HG03025 (cell line): ENCODE data around the gene CTSO.
"Not testable (repeated sequence)": the region's sequence is repeated elsewhere in the genome, so short reads cannot be mapped to it uniquely, and the experiment has no call there.

Source experiments
- ATAC-seq: cut with Tn5 transposase; IDR thresholded peaks from one replicate; pipeline ENCODE4 v1.9.1; 2021; ENCODE audit warnings: mild to moderate bottlenecking, moderate library complexity; ENCODE audit not compliant: unreplicated experiment, low FRiP score

Gene CTSO

DNA sequence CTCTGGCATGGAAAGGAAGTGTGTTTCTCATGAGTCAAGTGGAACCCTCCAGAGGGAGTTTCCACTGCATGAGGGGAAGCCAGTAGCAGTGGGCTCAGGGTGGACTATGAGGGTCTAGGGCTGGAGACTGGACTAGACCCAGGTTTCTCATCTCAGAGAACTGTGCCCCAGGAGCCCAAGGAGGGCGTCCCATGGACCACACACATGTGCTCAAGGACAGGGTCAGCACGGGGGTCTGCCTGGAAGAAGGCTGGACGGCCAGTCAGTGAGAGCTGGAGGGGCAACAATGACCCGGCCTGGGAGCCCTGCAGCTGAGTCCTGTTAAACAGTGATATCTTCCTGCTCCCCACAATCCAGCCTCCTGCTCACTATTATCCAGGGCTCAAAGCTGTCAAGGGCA, 5.8 kb upstream of the CTSO start:
- ATAC-seq: no peak

DNA sequence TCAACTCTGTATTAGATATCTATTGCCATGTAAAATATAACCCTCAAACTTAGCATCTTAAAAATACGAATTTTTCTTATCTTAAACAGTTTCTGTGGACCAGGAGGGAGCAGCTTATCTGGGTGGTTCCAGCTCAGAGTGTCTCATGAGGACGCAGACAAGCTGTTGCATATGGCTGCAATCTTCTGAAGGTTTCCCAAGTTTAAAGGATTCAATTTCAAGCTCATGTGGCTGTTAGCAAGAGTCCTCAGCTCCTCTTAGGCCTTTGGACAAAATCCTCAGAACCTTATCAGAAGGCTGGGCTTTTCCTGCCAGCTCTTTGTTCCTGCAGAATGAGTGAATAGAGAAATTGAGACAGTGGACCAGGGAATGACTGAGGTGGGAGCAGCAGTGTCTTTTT, 2.8 kb upstream of the CTSO start:
- ATAC-seq: no peak

DNA sequence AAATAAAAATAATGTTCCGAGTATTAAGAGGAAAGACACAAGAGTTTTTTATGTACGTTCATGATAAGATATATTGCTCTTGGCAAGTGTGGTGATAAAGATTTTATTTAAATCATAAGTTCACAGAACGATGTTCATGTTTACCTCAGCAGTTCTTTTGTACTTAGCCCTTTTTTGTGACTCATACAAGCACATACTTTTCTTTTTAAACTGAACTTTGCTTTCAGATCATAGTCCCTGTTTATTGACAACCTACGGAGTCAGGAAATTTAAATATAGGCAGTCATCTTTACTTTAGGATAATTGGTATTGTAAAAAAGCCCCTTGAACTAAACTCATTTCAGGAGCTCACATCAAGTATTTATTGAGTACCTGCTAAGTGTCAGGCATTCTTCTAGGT, 1.3 kb upstream of the CTSO start:
- ATAC-seq: no peak

DNA sequence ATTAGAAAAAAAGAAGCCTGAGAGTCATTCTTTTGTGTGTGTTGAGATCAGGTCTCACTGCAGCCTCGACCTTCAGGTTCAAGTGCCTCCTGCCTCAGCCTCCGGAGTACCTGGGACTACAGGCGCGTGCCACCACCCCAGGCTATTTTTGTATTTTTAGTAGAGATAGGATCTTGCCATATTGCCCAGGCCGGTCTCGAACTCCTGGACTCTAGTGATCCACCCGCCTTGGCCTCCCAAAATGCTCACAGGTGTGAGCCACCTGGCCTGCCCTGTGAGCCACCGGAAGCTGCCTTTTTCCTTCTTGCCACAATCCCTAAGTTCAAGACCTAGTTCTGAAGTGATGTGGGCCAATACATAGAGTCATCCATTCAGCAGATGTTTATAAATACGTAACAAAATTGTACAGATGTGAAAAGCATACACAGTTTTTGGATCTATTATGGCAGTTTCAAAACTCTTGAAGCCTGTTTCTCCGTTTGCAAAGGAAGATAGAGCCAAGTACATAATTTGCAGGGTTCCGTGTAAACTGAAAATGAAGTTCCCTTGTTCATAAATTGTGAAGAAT, 536 bp upstream of the CTSO start:
- ATAC-seq: no peak

DNA sequence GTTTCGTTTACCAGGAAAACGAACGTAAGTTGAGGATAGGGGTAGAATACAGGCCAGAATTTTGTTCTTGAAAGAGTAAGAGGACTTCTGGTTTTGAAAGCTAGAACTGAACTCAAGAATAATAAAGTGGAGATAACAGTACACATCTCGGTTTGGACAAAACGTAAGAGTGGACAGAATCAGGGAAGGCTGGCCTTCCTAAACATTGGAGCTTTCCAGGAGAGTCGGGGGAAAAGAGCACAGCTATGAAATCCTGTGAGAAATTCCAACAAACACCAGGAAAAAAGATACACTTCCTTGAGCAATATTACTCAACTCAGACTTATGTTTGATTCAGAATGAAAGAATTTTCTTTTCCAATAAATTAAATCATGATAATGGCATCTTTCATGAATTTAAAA, 1.2 kb downstream of the CTSO start:
- no peak for ATAC-seq

DNA sequence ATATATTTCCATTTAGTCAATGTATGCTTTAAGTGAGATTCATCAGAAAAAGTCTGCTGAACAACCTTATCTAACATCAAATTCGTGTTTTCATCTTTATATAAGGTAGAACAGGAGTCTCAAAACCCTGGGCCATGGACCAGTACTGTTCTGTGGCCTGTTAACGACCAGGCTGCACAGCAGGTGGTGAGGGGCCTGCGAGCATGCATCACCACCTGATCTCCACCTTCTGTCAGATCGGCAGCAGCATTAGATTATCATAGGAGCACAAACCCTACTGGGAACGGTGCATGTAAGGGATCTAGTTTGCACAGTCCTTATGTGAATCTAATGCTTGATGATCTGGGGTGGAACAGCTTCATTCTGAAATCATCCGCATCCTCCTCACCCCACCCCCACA, 3.2 kb downstream of the CTSO start:
- no peak for ATAC-seq

DNA sequence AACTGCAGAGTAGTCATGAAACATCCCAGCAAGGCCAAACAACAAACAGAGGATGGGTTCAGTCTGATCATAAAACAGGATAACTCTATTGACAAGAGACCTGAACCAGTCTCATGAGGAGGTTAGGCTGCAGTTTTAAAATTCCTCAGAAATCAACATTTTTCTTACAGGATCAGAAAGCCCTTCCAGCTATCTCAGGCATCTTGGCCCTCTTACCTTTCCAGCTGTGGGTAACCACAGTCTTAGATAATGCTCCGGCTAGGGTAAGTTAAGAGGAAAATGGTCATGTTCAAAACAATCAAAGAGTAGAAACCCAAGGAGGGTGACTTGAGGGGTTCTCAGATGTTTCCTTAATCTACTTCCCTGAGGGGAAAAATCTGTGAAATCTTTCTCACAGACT, 5.1 kb downstream of the CTSO start:
- ATAC-seq: no peak

DNA sequence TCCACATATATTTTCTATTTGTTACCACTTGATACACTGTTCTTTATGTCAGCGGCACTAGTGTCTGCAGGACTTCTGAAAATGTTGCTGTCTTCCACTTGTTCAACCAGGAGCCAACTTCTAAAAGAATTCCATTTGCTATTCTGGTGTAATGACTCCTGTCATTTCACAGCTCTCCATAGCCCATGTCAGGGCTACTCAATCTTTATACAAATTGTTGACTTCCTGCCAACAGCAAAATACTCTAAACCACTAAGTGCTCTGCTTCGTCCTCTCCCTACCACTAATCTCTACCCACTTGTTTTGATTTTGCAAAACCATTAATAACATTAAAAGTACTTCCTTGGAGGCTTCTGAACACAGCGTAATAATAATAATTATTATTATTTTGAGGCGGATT, 7.2 kb downstream of the CTSO start:
- ATAC-seq: no peak

- no peak for ATAC-seq
These were observed 9.2 kb downstream of the CTSO start for GRCh38 chr4:155944516-155944915.

- no peak for ATAC-seq
These were observed 9.9 kb downstream of the CTSO start for GRCh38 chr4:155943605-155944291.

DNA sequence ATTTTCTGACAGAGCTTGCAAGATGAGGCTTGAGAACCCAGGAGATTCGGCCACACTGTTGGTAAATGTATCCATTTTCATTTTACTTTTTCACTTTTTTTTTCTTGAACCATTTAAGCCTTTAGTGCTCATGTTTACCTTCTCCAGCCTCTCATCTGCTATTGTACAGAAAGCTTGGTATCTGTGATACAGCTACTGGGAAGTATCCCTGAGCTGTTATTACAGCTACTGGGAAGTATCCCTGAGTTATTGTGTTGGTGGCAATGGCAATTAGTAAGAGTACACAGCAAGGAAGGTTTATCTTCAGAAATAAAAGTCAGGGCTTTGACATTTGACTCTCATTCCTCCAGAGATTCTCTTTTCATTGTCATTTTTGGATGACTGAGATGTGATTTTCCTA, 11.8 kb downstream of the CTSO start:
- ATAC-seq: no peak

GRCh38 chr4:155941085-155941790, 12.4 kb downstream of the CTSO start:
- ATAC-seq: no peak

DNA sequence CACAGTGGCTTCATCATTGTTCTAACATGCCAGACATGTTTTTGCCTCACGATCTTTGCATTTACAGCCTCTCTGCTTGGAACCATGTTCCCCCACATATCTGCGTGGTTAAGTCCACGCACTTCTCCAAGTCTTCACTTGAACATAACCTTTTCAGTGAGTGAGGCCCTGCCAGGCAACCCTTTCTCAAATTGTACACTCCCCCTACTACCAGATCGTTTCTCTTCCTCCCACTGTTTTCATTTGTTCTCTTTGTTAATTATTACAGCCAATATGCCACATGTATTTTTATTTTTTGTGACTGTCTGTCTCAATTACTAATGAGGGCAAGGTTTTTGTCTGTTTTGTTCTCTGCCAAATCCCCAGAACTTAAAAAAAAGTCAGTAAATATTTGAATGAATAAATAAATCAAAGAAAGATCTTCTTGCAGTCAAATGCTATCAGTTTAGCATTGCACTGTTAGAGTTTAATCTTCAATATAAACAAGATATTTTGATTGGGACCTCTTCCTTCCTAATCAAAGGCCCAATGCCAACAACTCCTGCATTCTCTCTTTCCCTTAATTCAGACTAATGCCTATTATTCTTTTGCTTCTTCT, 18.2 kb downstream of the CTSO start:
- ATAC-seq: no peak

DNA sequence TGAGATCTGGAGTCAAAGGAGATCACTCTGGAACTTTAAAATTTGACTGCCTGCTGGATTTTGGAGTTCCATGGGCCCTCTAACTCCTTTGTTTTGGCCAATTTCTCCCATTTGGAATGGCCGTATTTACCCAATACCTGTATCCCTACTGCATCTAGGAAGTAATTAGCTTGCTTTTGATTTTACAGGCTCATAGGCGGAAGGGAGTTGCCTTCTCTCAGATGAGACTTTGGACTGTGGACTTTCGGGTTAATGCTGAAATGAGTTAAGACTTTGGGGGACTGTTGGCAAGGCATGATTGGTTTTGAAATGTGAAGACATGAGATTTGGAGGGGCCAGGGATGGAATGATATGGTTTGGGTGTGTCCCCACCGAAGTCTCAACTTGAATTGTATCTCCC, 19.0 kb downstream of the CTSO start:
- not testable (repeated sequence) for ATAC-seq

DNA sequence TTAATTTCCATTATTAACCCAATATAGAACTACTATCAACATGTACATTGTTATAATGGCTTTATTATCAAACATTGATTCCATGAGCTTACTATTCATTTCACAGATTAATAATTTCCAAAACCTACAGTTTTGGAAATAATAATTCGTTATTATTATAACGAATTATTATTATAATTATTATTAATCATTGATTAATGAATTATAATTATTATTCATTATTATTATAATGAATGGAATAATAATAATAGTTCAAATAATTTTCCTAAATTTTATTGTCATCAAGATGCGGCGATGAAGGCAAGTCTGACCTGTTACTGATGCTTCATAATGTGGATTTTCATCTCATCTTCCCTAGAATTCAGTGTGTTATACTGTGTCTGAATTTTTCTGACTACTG, 22.0 kb downstream of the CTSO start:
- no peak for ATAC-seq

DNA sequence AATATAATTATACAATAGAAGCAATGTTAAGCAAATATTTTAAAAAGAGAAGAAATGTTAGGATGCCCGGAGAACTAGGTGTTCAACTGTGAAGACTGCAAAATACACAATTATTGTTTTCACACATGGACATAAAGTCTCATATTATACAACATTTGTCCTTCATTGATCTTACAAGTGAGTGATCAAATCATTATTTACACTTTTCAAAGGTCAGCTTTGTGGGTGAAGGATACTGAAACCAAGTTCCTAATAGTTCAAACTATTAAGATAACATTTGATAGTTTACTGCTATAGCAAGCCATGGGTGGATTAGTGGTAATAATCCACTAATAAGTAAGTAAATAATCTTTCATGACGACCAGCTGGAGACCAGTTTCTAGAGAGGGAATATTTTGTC, 23.3 kb downstream of the CTSO start:
- ATAC-seq: no peak

- no peak for ATAC-seq
These were observed 23.8 kb downstream of the CTSO start for GRCh38 chr4:155929833-155930232.

DNA sequence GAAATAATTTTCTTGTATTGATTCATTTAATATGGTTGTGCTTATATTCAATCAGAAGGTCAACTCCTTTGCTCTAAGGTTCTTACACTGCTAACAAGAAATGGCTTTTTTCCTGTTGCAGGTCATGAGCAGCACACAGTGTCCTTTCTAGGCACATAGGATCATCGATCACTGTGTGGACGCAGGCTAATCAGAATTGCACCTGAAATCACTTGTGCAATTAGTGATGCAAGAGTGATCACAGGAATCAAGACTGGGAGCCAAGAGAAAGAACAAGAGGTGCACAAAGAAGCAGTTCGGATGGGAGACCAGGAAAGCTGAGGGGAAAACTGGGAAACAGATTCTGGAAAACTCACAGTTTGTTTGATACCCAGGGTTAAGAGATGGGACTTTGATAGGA, 29.0 kb downstream of the CTSO start:
- no peak for ATAC-seq

- no peak for ATAC-seq
These were observed 32.1 kb downstream of the CTSO start for GRCh38 chr4:155921597-155921996.

DNA sequence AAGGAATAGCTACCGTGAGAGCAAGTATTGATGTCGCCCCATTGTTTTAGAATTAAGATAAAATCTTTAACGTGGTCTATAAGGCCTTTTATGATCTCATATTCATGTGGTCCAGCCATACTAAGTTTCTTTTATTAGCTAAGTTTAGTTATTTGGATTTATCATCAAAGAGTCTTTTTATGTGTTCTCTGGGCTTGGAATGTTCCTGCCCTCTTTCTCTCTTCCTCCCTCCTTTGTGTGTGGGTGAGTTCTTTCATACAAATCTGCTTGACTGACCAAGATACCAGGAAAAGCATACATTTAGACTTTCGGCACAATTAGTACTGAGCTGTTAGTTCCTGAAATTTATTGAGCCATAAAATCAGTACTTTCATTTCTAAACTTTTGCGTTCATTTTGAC, 38.9 kb downstream of the CTSO start:
- ATAC-seq: no peak

- ATAC-seq: no peak
These were observed 41.8 kb downstream of the CTSO start for GRCh38 chr4:155911905-155912304.
